ENCODE data around the gene TTBK1.
A peak's percentile ranks its signal among the peaks of the same experiment; 100 is the strongest.

The TTBK1 gene

GRCh38 chr6:43274127-43274915 is 31.0 kb downstream of the TTBK1 start:
- DNase-seq: no peak

- DNase-seq: peak; percentile 13
Observed at GRCh38 chr6:43274916-43275597, 31.8 kb downstream of the TTBK1 start.

DNA sequence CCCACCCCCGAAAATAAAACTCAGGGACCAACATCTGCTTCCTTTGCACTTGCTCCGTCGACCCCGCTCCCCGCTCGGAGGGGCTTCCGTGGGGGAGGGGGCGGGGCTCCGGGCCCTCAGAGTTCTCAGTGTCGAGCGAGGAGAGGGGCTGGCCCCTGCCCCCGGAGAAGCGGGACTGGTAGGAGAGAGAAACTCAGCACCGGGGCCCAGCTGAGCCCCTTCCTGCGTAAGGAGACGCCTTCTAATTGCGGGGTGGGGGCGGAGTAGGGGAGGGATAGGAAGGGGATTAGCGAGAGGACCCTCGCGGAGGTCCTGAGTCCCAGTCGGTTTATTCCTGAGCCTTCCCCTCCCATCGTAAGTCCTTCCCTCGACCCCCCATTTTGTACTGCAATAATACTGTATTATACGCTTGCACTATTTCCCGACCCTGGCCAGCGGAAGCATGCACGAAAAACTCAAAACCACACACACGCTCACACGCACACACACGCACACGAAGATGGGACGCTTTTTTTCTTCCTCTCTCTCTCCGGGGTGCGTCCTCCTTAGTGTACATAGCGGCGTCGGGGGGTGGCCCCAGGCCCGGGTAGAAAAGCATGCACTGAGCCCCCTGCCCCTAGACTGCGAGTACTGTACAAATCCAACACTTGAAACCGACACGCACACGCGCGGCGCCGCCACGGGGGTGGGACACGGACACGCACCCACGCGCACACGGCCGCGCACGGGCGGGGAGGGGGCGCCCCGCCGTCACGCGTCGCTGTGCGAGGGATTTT is 32.7 kb downstream of the TTBK1 start:
- peak; percentile 50 for DNase-seq

- no peak for DNase-seq
Observed at GRCh38 chr6:43276577-43277305, 33.5 kb downstream of the TTBK1 start.

GRCh38 chr6:43277306-43277642 is 34.0 kb downstream of the TTBK1 start:
- no peak for DNase-seq

DNA sequence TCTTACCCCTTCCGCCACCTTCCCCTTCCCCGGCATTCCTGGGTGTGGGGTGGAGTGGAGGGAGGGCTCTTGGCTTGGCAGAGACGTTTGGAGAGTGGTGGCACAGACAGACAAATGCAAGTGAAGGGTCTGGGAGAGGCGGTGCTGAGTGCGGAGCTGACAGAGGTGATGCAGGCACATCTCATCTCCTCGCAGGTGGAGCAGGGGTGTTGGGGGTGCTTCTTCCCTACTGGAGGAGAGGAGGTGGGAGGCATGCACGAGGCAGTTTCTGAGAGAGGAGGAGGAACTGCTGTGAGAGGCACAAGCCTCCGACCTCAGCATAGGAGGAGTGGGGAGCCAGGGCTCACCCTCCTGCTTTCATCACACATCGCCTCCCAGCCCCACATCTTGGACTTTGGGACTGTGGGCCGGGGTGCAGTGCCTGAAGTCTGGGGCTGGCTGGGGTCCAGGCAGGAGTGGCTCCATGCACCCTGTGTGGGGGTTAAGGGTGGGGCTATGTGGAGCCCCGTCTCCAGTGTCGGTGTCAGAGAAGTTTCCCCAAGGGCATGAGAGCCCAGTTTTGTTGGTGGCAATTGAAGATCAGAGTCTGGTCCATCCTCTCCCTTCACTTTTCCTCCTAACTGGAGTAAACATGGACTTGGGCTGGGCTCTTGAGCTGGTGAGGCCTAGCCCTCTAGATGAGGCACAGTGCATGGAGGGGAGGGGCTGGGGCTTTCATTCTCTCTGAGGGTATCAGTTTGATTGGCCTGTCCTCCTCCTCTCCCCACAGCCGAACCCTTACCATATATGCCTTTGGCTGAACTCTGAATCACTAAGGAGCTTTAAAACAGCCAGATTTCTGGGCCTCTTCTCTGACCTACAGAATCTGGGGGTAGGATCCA is 34.6 kb downstream of the TTBK1 start:
- DNase-seq: no peak

DNA sequence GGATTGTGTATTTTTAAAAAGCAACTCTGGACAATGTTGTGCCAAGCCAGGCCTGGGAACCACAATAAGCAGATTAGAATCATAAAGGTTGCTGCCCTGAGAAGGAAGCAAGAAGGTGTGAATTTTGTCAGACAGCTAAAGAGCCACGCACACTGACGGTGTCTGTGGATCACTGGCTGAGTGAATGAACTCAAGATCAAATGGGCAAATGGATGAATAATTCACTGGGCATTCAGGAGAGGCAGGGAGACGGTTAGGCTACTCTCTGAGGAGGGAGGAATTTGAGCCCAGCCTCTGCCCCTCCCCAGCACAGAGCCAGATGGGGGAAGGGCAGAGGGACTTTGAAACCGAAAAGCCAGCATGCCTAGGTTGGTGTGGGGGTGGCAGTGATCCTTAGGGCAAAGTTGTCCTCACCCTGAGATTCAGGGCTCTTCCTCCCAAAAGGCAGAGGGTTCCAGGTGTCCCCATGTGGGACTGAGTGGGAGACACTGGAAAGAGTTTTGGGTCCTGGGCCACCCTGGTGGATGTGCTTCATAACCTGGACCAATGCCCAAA is 35.3 kb downstream of the TTBK1 start:
- DNase-seq: no peak

GRCh38 chr6:43280234-43280633 is 37.0 kb downstream of the TTBK1 start:
- DNase-seq: no peak

GRCh38 chr6:43282060-43282459 is 38.8 kb downstream of the TTBK1 start:
- no peak for DNase-seq

- DNase-seq: no peak
Observed at GRCh38 chr6:43282636-43283513, 39.6 kb downstream of the TTBK1 start.

GRCh38 chr6:43283514-43283901 is 40.2 kb downstream of the TTBK1 start:
- DNase-seq: no peak

GRCh38 chr6:43283905-43284304 is 40.6 kb downstream of the TTBK1 start:
- no peak for DNase-seq

- DNase-seq: no peak
Observed at GRCh38 chr6:43284991-43285781, 41.9 kb downstream of the TTBK1 start.

DNA sequence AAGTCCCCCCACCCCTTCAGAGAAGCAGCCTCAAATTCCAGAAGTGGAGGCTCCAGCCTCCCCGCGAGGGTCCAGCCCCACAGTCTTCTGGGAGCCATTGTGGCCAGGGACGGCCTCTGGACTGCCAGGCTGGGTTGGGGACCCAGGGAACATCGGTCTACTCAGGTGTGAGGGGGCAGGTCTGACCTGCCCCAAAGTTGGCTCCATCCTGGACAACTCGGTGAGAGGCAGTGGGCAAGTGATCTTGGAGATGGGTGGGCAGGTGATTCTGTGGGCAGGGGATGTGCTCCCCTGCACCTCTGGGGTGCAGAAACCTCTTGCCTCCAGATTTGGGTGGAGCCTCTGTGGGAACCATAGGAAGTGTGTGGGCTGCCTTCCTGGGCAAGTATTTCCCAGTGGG is 42.6 kb downstream of the TTBK1 start:
- no peak for DNase-seq

DNA sequence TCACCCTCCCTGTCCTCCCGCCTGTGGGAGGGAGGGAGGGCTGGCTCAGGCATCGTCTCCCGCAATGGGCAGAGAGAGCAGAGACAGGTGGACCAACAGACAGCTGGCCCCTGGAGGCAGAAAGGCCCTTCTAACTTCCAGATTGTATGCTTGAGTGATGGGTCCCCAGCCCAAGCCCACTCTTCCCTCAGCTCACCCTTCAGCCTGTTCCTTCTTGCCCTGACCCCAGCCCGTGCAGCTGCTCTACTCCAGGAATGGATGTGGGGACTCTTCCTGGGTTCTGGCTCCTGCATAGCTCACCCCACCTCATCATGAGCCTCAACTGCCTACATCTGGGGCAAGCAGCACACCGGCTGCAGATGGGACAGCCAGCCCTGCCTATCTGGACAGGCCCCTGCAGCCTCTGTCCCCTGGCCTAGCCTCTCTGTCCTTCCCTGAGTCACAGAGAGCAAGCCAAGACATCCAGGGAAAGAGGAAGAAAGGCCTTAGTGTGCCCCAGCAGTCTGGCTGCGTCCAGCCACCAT is 43.2 kb downstream of the TTBK1 start:
- no peak for DNase-seq

DNA sequence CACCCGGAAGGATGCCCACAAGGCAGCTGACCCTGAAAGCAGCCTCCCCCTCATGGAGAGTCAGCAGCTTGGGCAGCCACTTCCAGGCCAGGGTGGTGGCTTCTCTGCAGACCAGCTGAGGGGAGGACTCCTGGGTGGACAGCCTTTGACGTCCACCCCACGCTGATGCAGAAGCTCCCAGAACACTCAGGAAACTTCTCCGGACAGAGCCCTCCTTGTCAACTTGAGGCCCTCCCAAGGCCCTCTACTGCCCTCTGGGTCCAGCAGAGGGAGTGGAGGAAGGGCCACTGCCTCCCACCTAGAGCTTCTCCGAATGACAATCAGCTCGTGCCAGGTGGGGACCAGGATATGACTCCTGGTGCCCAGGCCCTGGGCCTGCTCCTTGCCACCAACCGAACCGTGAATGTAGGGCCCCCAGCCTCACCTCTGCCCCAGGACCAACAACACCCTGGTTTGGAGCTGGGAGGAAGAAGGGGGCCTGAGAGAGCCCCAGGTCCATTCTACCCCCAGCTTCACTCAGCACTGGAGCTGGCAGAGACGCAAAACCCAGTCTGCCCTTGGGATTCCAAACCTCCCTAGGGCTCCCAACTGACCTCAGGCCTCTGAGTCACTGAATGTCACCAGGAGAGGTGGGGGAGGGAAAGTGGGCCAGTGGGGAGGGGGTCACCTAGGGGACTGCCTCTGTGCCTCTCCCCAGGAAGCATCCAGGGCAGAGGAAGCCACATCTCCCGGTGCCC is 43.9 kb downstream of the TTBK1 start:
- DNase-seq: no peak

- no peak for DNase-seq
Observed at GRCh38 chr6:43287717-43288679, 44.7 kb downstream of the TTBK1 start.
